ENCODE data around the gene GRB10.

DNA sequence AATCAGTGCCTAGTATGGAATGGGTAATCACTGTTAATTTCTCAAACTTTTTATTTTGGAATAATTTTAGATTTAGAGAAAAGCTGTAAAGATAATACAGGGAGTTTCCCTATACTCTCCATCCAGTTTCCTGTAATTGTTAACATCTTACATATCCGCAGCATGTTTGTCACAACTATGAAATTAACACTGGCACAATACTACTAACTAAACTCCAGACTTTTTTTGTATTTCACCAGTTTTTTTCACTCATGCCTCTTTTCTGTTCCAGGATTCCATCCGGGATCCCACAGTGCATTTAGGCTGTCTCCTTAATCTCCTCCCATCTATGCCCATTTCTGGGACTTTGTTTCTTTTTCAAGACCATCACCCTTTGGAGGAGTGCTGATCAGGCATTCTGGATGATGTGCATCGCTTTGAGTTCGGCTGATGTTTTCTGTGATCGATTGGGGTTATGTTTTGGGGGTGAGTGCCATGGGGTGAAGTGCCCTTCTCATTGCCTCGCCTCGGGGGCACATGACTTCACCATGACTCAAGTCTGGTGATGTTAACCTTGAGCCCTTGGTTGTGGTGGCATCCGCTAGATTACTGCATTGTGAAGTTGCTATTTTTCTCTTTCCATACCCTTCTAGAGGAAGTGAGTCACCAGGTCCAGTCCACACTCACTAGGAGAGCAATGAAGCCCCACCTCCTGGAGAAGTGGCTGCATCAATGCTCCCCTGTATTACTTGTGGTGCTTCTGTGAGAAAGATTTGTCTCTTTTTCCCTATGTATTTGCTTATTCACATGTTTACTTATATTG is 43.9 kb upstream of the GRB10 start:
- TF ChIP-seq, protein P1, sequence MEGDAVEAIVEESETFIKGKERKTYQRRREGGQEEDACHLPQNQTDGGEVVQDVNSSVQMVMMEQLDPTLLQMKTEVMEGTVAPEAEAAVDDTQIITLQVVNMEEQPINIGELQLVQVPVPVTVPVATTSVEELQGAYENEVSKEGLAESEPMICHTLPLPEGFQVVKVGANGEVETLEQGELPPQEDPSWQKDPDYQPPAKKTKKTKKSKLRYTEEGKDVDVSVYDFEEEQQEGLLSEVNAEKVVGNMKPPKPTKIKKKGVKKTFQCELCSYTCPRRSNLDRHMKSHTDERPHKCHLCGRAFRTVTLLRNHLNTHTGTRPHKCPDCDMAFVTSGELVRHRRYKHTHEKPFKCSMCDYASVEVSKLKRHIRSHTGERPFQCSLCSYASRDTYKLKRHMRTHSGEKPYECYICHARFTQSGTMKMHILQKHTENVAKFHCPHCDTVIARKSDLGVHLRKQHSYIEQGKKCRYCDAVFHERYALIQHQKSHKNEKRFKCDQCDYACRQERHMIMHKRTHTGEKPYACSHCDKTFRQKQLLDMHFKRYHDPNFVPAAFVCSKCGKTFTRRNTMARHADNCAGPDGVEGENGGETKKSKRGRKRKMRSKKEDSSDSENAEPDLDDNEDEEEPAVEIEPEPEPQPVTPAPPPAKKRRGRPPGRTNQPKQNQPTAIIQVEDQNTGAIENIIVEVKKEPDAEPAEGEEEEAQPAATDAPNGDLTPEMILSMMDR (IDR thresholded peaks at IDR 0.05 in 4 of 5, conservative IDR thresholded peaks at IDR 0.05 in 1 of 5): no peak
- TF ChIP-seq POLR2A (IDR thresholded peaks at IDR 0.05): no peak
